Prostate gland (tissue), 2 donors: ENCODE data around the gene STIM1. TPM values are rescaled to one million over a fixed set of nuclear protein-coding genes. Genes with fewer than 3 reads are reported as not detected.

ENCODE experiments used
- DNase-seq: peaks from one replicate; pipeline ENCODE4 v3.0.0-alpha.2; 2019; ENCODE audit warnings: low spot score
- H3K27ac ChIP-seq, 2 donors: fragments of 200-600 bp; sonication (generic); 2 replicates each; pipeline ENCODE4 v1.5.1; 2017 to 2019
- H3K27me3 ChIP-seq: fragments of 200-600 bp; sonication (generic); replicated peaks from 2 replicates; pipeline ENCODE4 v1.5.1; 2019; ENCODE audit not compliant: insufficient read depth
- H3K36me3 ChIP-seq, 2 donors: fragments of 200-600 bp; sonication (generic); 1 replicate in 1 of 2; 2 replicates in 1 of 2; pipeline versions ENCODE4 v1.5.1 to v1.8.1; 2017 to 2019
- H3K4me1 ChIP-seq: fragments of 200-600 bp; sonication (generic); replicated peaks from 2 replicates; pipeline ENCODE4 v1.5.1; 2019
- H3K4me3 ChIP-seq, 2 donors: fragments of 200-600 bp; sonication (generic); 2 replicates each; pipeline ENCODE4 v1.5.1; 2017 to 2019
- H3K9me3 ChIP-seq: fragments of 200-600 bp; sonication (generic); 2 replicates; pipeline ENCODE4 v1.5.1; 2017
- CTCF ChIP-seq, 4 experiments: fragments of 200-600 bp in 2 of 4; fragments of 450-650 bp in 2 of 4; sonication (generic) in 2 of 4; IDR thresholded peaks; 1 replicate in 3 of 4; 2 replicates in 1 of 4; pipeline ENCODE4 v1.5.1; 2016 to 2019; ENCODE audit warnings: antibody characterized with exemption in 4 of 4, mild to moderate bottlenecking in 2 of 4, moderate library complexity in 2 of 4
- POLR2A ChIP-seq: fragments of 450-650 bp; IDR thresholded peaks from one replicate; pipeline ENCODE4 v1.6.1; 2016; ENCODE audit warnings: antibody characterized with exemption, mild to moderate bottlenecking
- POLR2AphosphoS5 ChIP-seq: sonication (generic); formaldehyde crosslinking; IDR thresholded peaks from one replicate; pipeline ENCODE4 v1.6.1; 2017; ENCODE audit warnings: antibody characterized with exemption
- WGBS: methylation state at CpG from one replicate; pipeline ENCODE4 v1.1.5; 2018; 5-methylcytosine and 5-hydroxymethylcytosine counted together
- intact Hi-C: fragments of 100-400 bp; cut with DNase I; formaldehyde crosslinking; loops from one replicate; pipeline ENCODE4 v1.14.2; 2022
- total RNA-seq, 2 donors: library from RNA; depleted of rRNA; stranded (reverse); fragments of >200 nt; gene quantifications; one replicate each; pipeline ENCODE4 v1.1.0, GENCODE V29; 2016

Gene STIM1
- total RNA-seq, 2 donors from 2014 or later: 34.1 to 65.0 TPM

DNA sequence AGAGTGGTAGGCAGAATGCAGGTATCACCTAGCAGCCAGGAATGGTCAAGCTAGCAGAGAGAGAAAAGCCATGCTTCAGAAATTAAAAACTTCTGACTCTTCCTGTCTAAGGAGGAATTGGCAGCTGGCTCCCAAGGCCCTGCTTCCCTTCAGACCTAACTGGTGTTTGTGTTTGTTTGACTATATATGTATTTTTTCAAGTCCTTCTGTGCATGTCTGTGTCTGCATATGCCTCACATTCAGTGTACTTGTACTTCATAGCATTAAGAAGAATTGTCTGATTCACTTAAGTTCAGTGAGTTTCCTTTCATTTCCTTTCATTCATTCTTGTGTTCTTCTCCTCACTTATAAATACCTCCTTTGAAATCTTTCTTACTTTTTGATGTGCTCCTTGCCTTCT is 130.2 kb downstream of the STIM1 start:
- Histone ChIP-seq H3K27me3 (no peaks in the 10 kb centered on the region), H3K4me3 (no peak overlapping the region), H3K4me1 (no peaks in the 10 kb centered on the region), H3K27ac (no peak overlapping the region), H3K36me3 (no peaks in the 10 kb centered on the region), H3K9me3 (no peaks in the 10 kb centered on the region)
- DNase-seq: no peak
- intact Hi-C loops: no loop called here
- TF ChIP-seq CTCF (IDR thresholded peaks at IDR 0.05) (no peak), POLR2A (no peak)

GRCh38 chr11:3986301-3986700 is 130.8 kb downstream of the STIM1 start:
- DNase-seq: no peak
- H3K27me3 ChIP-seq: no peaks in the 10 kb centered on the region
- WGBS: 48% methylated on average over 1 of the region's 1 CpG
- intact Hi-C loops: no loop called here
- no peak overlapping the region for H3K27ac ChIP-seq
- H3K4me3 ChIP-seq: no peak overlapping the region
- H3K4me1 ChIP-seq: no peaks in the 10 kb centered on the region
- H3K36me3 ChIP-seq: no peaks in the 10 kb centered on the region
- TF ChIP-seq CTCF (IDR thresholded peaks at IDR 0.05): no peak
- TF ChIP-seq POLR2A: no peak
- TF ChIP-seq POLR2AphosphoS5: no peak
- no peaks in the 10 kb centered on the region for H3K9me3 ChIP-seq

DNA sequence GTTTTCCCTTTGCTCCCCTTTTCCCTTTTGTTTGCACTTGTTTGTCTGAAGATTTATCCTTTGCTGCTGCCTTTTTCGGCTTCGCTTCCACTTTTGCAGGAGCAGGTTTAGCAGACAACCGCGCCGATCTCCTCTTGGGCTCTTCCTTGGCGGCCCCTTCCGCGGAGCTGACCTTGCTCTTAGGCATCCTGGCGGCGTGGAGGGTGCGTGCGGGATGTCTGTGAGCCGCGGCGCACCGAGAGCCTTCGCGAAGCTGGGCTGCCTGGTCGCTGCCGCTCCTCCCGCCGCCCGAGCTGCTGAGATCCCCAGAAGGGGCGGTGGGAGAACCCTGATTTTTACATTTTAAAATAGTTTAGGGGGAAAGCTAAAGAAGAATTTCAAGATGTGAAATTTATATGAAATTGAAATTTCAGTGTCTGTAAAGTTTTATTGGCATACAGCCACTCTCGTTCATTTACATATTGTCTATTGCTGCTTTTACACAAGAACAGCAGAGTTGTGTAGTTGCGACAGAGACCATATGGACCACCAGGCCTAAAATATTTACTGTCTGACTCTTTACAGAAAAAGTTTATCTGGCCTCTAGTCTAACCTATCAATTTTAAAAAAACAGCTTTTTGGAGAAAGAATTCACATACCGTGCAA is 133.9 kb downstream of the STIM1 start:
- Histone ChIP-seq H3K9me3 (no peaks in the 10 kb centered on the region), H3K27me3 (no peaks in the 10 kb centered on the region), H3K36me3 (no peaks in the 10 kb centered on the region), H3K27ac (no peak overlapping the region), H3K4me1 (no peaks in the 10 kb centered on the region), H3K4me3 (no peak overlapping the region)
- no peak for DNase-seq
- 68% methylated on average over 27 of the region's 27 CpGs for WGBS
- intact Hi-C loops: no loop called here
- TF ChIP-seq POLR2A (no peak), POLR2AphosphoS5 (no peak), CTCF (IDR thresholded peaks at IDR 0.05) (no peak)

DNA sequence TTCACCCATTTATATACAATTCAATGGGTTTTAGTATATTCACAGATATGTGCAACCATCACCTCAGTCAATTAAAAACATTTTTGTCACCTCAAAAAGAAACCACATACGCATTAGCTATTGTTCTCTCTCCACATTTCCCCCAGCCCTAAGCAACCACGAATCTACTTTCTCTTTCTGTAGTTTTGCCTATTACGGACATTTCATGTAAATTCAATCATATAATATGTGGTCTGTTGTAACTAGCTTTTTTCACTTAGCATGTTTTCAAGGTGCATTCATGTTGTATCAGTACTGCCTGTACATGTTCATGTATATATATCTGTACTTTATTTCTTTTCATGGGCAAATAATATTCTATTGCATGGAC is 134.4 kb downstream of the STIM1 start:
- no peaks in the 10 kb centered on the region for H3K27me3 ChIP-seq
- no peak for DNase-seq
- TF ChIP-seq POLR2A: no peak
- TF ChIP-seq CTCF (IDR thresholded peaks at IDR 0.05): no peak
- no peak for TF ChIP-seq POLR2AphosphoS5
- intact Hi-C loops: no loop called here
- no peak overlapping the region for H3K4me3 ChIP-seq
- WGBS: 89% methylated on average over 3 of the region's 3 CpGs
- H3K9me3 ChIP-seq: no peaks in the 10 kb centered on the region
- no peaks in the 10 kb centered on the region for H3K4me1 ChIP-seq
- H3K27ac ChIP-seq: no peak overlapping the region
- H3K36me3 ChIP-seq: no peaks in the 10 kb centered on the region

- Histone ChIP-seq H3K4me3 (no peak overlapping the region), H3K4me1 (no peaks in the 10 kb centered on the region), H3K27me3 (no peaks in the 10 kb centered on the region), H3K27ac (no peak overlapping the region), H3K9me3 (no peaks in the 10 kb centered on the region), H3K36me3 (no peaks in the 10 kb centered on the region)
- intact Hi-C loops: no loop called here
- no peak for DNase-seq
- TF ChIP-seq CTCF (IDR thresholded peaks at IDR 0.05): no peak
- no peak for TF ChIP-seq POLR2AphosphoS5
- TF ChIP-seq POLR2A: no peak
Observed at GRCh38 chr11:3990406-3990805, 134.9 kb downstream of the STIM1 start.
